Fibroblast of lung (primary cell): ENCODE measurements around the gene OR2V1.

ENCODE experiments used
- CTCF ChIP-seq, 2 donors: IDR thresholded peaks in 1 of 2; conservative IDR thresholded peaks in 1 of 2; 1 replicate in 1 of 2; 2 replicates in 1 of 2; pipeline ENCODE4 v1.5.1; 2011 to 2012; ENCODE audit warnings: low read length in 2 of 2, control low read depth in 1 of 2, inconsistent platforms in 1 of 2, low read depth in 1 of 2, mild to moderate bottlenecking in 1 of 2
- EZH2 ChIP-seq: IDR thresholded peaks from 2 replicates; pipeline ENCODE4 v1.5.1; 2012; ENCODE audit warnings: low read length, control low read depth, mild to moderate bottlenecking; ENCODE audit errors: missing control alignments

GRCh38 chr5:181112476-181112875 lies 18.5 kb downstream of the OR2V1 start:
- TF ChIP-seq CTCF (conservative IDR thresholded peaks at IDR 0.05 in 1 of 2, IDR thresholded peaks at IDR 0.05 in 1 of 2; ENCODE audit: low read depth in 1 of 2, low read length in 2 of 2), result no peak
- TF ChIP-seq EZH2, result no peak
